ENCODE data around the gene TRMT2A. TPM values are rescaled to one million over a fixed set of nuclear protein-coding genes. Genes with fewer than 3 reads are reported as not detected.

The TRMT2A gene
- polyA plus RNA-seq, 1 of the 3 experiments (the other 2 are of a cell fraction) = 54.6 TPM

- TF ChIP-seq GABPA (IDR thresholded peaks at IDR 0.05; ENCODE audit: low read depth) (no peak), NFIC (IDR thresholded peaks at IDR 0.05; ENCODE audit: borderline replicate concordance) (no peak), TCF12 (IDR thresholded peaks at IDR 0.05) (no peak), EZH2phosphoT487 (IDR thresholded peaks at IDR 0.05; ENCODE audit: borderline replicate concordance, low read depth) (no peak), ELF1 (IDR thresholded peaks at IDR 0.05) (no peak), FOXJ3 (CRISPR knock-in tag; IDR thresholded peaks at IDR 0.05) (no peak), REST (IDR thresholded peaks at IDR 0.05; ENCODE audit: low read depth, low read length) (no peak), RFX5 (IDR thresholded peaks at IDR 0.05; ENCODE audit: low read length) (no peak), RXRA (IDR thresholded peaks at IDR 0.05; ENCODE audit: borderline replicate concordance, low read depth) (no peak), USF2 (IDR thresholded peaks at IDR 0.05; ENCODE audit: borderline replicate concordance, low read depth, low read length) (no peak), SMC3 (IDR thresholded peaks at IDR 0.05; ENCODE audit: low read depth, low read length) (no peak), MXI1 (IDR thresholded peaks at IDR 0.05; ENCODE audit: low read depth, low read length) (no peak), NRF1 (IDR thresholded peaks at IDR 0.05; ENCODE audit: low read depth, low read length) (no peak), MEF2A (IDR thresholded peaks at IDR 0.05; ENCODE audit: borderline replicate concordance, low read depth) (no peak), YY1 (IDR thresholded peaks at IDR 0.05; ENCODE audit: low read depth) (no peak)
- TF ChIP-seq, protein P1, sequence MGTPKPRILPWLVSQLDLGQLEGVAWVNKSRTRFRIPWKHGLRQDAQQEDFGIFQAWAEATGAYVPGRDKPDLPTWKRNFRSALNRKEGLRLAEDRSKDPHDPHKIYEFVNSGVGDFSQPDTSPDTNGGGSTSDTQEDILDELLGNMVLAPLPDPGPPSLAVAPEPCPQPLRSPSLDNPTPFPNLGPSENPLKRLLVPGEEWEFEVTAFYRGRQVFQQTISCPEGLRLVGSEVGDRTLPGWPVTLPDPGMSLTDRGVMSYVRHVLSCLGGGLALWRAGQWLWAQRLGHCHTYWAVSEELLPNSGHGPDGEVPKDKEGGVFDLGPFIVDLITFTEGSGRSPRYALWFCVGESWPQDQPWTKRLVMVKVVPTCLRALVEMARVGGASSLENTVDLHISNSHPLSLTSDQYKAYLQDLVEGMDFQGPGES (IDR thresholded peaks at IDR 0.05; ENCODE audit: low read depth, low read length) = no peak
- TF ChIP-seq, protein P2, sequence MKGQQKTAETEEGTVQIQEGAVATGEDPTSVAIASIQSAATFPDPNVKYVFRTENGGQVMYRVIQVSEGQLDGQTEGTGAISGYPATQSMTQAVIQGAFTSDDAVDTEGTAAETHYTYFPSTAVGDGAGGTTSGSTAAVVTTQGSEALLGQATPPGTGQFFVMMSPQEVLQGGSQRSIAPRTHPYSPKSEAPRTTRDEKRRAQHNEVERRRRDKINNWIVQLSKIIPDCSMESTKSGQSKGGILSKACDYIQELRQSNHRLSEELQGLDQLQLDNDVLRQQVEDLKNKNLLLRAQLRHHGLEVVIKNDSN (IDR thresholded peaks at IDR 0.05; ENCODE audit: borderline replicate concordance, low read depth) = no peak
- H3K9me3 ChIP-seq = no peaks in the 10 kb centered on the region
- H3K36me3 ChIP-seq (replicated peaks in 1 of 2; ENCODE audit: control insufficient read depth in 1 of 2, insufficient read depth in 2 of 2, low read length in 1 of 2) = peaks cover 0 to 12% of the 10 kb centered on the region in 2 experiments
- H3K4me2 ChIP-seq = no peak overlapping the region
- H3K27ac ChIP-seq (ENCODE audit: low read depth in 2 of 2, low read length in 1 of 2) = no peak overlapping the region
- CTCF ChIA-PET = interaction anchor here (0.8 to 1.8 kb wide), 4 partner anchors 16 to 147 kb away, joined by 3 to 5 read pairs (median 4); no protein-coding TSS in a partner anchor
- H3K4me1 ChIP-seq (ENCODE audit: control insufficient read depth in 1 of 2, insufficient read depth in 2 of 2, low read depth in 1 of 2, low read length in 1 of 2) = peaks cover 0 to 41% of the 10 kb centered on the region in 2 experiments; a peak in 1 of 4 replicates
- H3F3A ChIP-seq (replicated peaks; ENCODE audit: insufficient read depth) = no peaks in the 10 kb centered on the region
- no peaks in the 10 kb centered on the region for H3K9me2 ChIP-seq
- no peaks in the 10 kb centered on the region for H3K27me3 ChIP-seq (ENCODE audit: insufficient read depth)
- no peak overlapping the region for H3K9ac ChIP-seq
- peaks cover 55% of the 10 kb centered on the region for H4K20me1 ChIP-seq (ENCODE audit: insufficient read depth)
- no peak overlapping the region for H3K4me3 ChIP-seq (ENCODE audit: low read depth in 2 of 2, low read length in 1 of 2)
- POLR2A ChIA-PET = interaction anchor here (0.9 kb wide), 1 partner anchor 8 kb away, joined by 3 read pairs; the partner anchor contains the start of gene ZDHHC8
- H3K79me2 ChIP-seq (ENCODE audit: insufficient read depth) = peaks cover 48% of the 10 kb centered on the region
- no peak overlapping the region for H2AFZ ChIP-seq (ENCODE audit: low read depth)
- DNase-seq = no peak
- WGBS (ENCODE audit: low lambda C conversion rate) = 97% methylated on average over 31 of the region's 36 CpGs
These were observed 22.5 kb upstream of the TRMT2A start for GRCh38 chr22:20139391-20140106.

All from SK-N-SH (cell line).